ENCODE measurements around the gene OR8D4.

Gene OR8D4

DNA sequence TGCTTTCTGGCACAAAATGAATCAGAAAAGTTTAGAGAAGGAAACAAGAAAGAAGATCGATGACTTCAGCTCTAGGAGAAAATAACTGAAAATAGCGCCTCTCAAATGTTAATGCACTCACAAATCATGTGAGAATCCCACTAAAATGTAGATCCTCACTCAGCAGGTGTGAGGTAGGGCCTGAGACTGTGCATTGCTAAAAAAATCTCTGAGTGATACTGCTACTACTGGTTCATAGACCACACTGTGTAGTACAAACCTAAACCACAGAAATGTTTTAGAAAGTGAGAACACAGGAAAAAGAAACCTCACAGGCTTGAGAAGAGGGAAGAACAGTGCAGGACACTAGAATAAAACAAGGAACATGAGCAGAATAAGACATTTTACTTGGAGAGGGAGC lies 2.0 kb downstream of the OR8D4 start:
- H3K27ac ChIP-seq (ENCODE audit: low read depth, low read length): no peak overlapping the region
- no peaks in the 10 kb centered on the region for H3K4me1 ChIP-seq (ENCODE audit: control insufficient read depth in 1 of 2, insufficient read depth in 2 of 2, low read length in 2 of 2)
- H3K9me3 ChIP-seq (ENCODE audit: control insufficient read depth in 1 of 2, low read length in 2 of 2): no peaks in the 10 kb centered on the region
- no peak overlapping the region for H3K4me3 ChIP-seq (ENCODE audit: low read depth in 1 of 2, low read length in 2 of 2)
- no peaks in the 10 kb centered on the region for H3K36me3 ChIP-seq (ENCODE audit: control insufficient read depth in 1 of 2, insufficient read depth in 2 of 2, low read length in 2 of 2)
- no peaks in the 10 kb centered on the region for H3K27me3 ChIP-seq (ENCODE audit: control insufficient read depth in 1 of 2, insufficient read depth in 2 of 2, low read length in 2 of 2)
- H3K9ac ChIP-seq (ENCODE audit: low read depth in 1 of 2, low read length in 2 of 2): no peak overlapping the region

DNA sequence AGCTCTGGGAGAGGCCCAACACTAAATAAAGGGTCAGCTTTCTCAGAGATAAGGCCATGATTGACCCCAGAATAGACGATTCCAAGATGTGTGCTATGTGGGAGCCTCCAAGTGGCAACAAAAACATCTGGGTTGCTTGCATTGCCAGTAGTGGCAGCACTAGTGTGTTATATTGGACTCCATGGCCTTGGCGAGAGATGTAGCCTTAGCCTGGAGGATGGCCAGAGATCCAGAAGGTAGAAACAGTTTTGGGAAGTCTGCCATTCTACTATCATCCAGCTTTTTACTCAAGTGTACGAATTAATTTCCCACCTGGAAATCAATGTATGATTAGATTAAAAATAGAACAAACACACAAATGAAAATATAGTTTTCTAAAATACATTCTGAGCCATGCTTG lies 3.0 kb downstream of the OR8D4 start:
- H3K4me1 ChIP-seq (ENCODE audit: control insufficient read depth in 1 of 2, insufficient read depth in 2 of 2, low read length in 2 of 2): no peaks in the 10 kb centered on the region
- no peak overlapping the region for H3K4me3 ChIP-seq (ENCODE audit: low read depth in 1 of 2, low read length in 2 of 2)
- H3K9me3 ChIP-seq (ENCODE audit: control insufficient read depth in 1 of 2, low read length in 2 of 2): no peaks in the 10 kb centered on the region
- H3K27ac ChIP-seq (ENCODE audit: low read depth, low read length): no peak overlapping the region
- H3K36me3 ChIP-seq (ENCODE audit: control insufficient read depth in 1 of 2, insufficient read depth in 2 of 2, low read length in 2 of 2): no peaks in the 10 kb centered on the region
- H3K9ac ChIP-seq (ENCODE audit: low read depth in 1 of 2, low read length in 2 of 2): no peak overlapping the region
- H3K27me3 ChIP-seq (ENCODE audit: control insufficient read depth in 1 of 2, insufficient read depth in 2 of 2, low read length in 2 of 2): no peaks in the 10 kb centered on the region

DNA sequence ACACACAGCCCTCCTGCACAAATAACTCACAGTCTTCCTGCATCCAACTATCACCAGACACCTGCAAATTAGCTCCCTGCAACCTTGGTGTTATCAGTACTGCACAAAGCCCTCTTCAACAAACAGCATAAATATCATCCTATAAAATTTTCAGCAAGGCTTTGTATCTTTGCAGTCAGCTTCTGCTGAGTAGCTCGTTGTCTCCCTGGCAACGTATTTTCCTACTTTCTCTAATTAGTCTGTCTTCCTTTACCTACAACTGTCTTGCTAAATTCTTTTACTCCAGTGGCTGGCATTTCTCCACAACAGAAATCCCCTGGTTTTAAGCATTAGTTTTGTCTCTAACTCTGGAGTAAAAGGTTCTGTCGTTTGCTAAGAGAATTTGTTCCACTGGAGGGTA lies 3.9 kb downstream of the OR8D4 start:
- H3K9ac ChIP-seq (ENCODE audit: low read depth in 1 of 2, low read length in 2 of 2): no peak overlapping the region
- H3K4me3 ChIP-seq (ENCODE audit: low read depth in 1 of 2, low read length in 2 of 2): no peak overlapping the region
- no peaks in the 10 kb centered on the region for H3K36me3 ChIP-seq (ENCODE audit: control insufficient read depth in 1 of 2, insufficient read depth in 2 of 2, low read length in 2 of 2)
- no peak overlapping the region for H3K27ac ChIP-seq (ENCODE audit: low read depth, low read length)
- no peaks in the 10 kb centered on the region for H3K27me3 ChIP-seq (ENCODE audit: control insufficient read depth in 1 of 2, insufficient read depth in 2 of 2, low read length in 2 of 2)
- no peaks in the 10 kb centered on the region for H3K4me1 ChIP-seq (ENCODE audit: control insufficient read depth in 1 of 2, insufficient read depth in 2 of 2, low read length in 2 of 2)
- H3K9me3 ChIP-seq (ENCODE audit: control insufficient read depth in 1 of 2, low read length in 2 of 2): no peaks in the 10 kb centered on the region

DNA sequence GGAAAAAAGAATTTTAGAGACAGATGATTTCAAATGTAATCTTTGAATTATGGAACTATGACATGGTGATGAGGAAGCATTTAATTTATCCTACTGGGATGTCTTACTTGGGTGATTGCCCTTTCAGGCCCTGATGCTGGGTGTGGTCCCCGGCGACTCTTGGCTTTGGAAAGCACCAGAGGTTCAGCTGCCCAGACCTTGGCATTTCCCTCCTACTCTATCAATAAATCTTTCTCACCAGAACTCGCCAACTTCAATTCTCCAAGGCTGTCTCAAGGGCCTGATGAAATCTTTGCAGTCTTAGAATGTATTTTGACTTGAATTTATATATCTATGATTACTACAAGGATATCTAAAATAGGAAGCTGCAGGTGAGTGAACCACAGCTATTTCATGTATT lies 19.0 kb downstream of the OR8D4 start:
- no peak overlapping the region for H3K4me3 ChIP-seq (ENCODE audit: low read depth in 1 of 2, low read length in 2 of 2)
- H3K36me3 ChIP-seq (ENCODE audit: control insufficient read depth in 1 of 2, insufficient read depth in 2 of 2, low read length in 2 of 2): no peaks in the 10 kb centered on the region
- no peaks in the 10 kb centered on the region for H3K4me1 ChIP-seq (ENCODE audit: control insufficient read depth in 1 of 2, insufficient read depth in 2 of 2, low read length in 2 of 2)
- H3K9me3 ChIP-seq (ENCODE audit: control insufficient read depth in 1 of 2, low read length in 2 of 2): no peaks in the 10 kb centered on the region
- H3K27me3 ChIP-seq (ENCODE audit: control insufficient read depth in 1 of 2, insufficient read depth in 2 of 2, low read length in 2 of 2): no peaks in the 10 kb centered on the region
- no peak overlapping the region for H3K9ac ChIP-seq (ENCODE audit: low read depth in 1 of 2, low read length in 2 of 2)
- no peak overlapping the region for H3K27ac ChIP-seq (ENCODE audit: low read depth, low read length)

DNA sequence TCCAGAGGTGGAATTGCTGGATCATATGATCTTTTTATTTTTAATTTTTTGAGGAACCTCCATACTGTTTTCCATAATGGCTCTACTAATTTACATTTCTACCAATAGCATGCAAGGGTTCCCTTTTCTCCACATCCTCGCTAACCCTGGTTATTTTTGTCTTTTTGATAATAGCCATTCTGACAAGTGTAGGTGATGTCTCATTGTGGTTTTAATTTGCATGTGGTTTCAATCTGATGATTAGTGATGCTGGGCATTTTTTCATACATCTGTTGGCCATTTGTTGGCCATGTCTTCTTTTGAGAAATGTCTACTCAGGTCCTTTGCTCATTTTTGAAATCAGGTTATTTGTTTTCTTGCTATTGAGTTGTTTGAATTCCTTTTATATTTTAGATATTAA lies 22.1 kb downstream of the OR8D4 start:
- Histone ChIP-seq H3K36me3 (ENCODE audit: control insufficient read depth in 1 of 2, insufficient read depth in 2 of 2, low read length in 2 of 2) (no peaks in the 10 kb centered on the region), H3K27me3 (ENCODE audit: control insufficient read depth in 1 of 2, insufficient read depth in 2 of 2, low read length in 2 of 2) (no peaks in the 10 kb centered on the region), H3K4me1 (ENCODE audit: control insufficient read depth in 1 of 2, insufficient read depth in 2 of 2, low read length in 2 of 2) (no peaks in the 10 kb centered on the region), H3K9ac (ENCODE audit: low read depth in 1 of 2, low read length in 2 of 2) (no peak overlapping the region), H3K9me3 (ENCODE audit: control insufficient read depth in 1 of 2, low read length in 2 of 2) (no peaks in the 10 kb centered on the region), H3K4me3 (ENCODE audit: low read depth in 1 of 2, low read length in 2 of 2) (no peak overlapping the region), H3K27ac (ENCODE audit: low read depth, low read length) (no peak overlapping the region)

DNA sequence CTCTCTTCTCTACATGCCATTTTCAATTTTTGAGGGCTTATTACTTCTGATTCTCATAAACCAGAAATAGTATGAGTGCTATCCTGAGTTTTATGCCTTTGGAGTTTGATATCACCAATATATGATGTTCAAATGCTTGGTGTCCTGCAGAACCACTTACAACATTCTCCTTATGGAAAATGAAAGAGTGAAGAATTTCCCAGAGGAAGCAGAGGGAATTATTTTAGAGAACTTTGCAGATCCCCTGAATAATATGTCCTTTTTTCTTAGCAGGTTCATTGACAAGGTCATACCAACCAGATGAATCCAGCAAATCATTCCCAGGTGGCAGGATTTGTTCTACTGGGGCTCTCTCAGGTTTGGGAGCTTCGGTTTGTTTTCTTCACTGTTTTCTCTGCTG lies 37.4 kb downstream of the OR8D4 start, which contains the start of gene OR4D5:
TSS of gene OR4D5 (plus strand) at position 301 of the 400 bp plus-strand sequence. CDS start at position 301, 0 bp downstream.
- Histone ChIP-seq H3K9ac (ENCODE audit: low read depth in 1 of 2, low read length in 2 of 2) (no peak within 1 kb of the TSS), H3K27ac (ENCODE audit: low read depth, low read length) (no peak within 1 kb of the TSS), H3K4me1 (ENCODE audit: control insufficient read depth in 1 of 2, insufficient read depth in 2 of 2, low read length in 2 of 2) (no peaks in the 10 kb centered on the region), H3K4me3 (ENCODE audit: low read depth in 1 of 2, low read length in 2 of 2) (no peak within 1 kb of the TSS), H3K36me3 (ENCODE audit: control insufficient read depth in 1 of 2, insufficient read depth in 2 of 2, low read length in 2 of 2) (no peaks in the 10 kb centered on the region), H3K27me3 (ENCODE audit: control insufficient read depth in 1 of 2, insufficient read depth in 2 of 2, low read length in 2 of 2) (no peaks in the 10 kb centered on the region), H3K9me3 (ENCODE audit: control insufficient read depth in 1 of 2, low read length in 2 of 2) (no peaks in the 10 kb centered on the region)

DNA sequence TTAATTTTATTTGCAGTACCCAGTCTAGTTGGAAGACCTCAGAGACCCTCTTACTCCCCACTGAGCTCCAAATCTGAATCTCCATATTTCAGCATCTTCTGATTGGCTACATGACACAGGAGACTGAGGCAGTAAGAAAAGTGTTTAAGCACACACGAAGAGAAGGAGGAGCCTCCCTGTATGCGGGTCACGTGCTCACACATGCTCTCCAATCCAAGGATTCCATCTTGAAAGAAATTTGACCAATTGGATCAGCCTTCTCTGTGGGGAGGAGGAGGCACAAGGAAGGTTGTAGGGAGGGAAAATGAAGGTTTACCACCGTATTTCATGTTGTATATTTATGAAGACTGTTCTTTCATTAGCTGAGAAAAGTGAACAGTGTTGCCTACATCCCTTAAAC lies 40.4 kb downstream of the OR8D4 start:
- Histone ChIP-seq H3K4me1 (ENCODE audit: control insufficient read depth in 1 of 2, insufficient read depth in 2 of 2, low read length in 2 of 2) (no peaks in the 10 kb centered on the region), H3K4me3 (ENCODE audit: low read depth in 1 of 2, low read length in 2 of 2) (no peak overlapping the region), H3K9ac (ENCODE audit: low read depth in 1 of 2, low read length in 2 of 2) (no peak overlapping the region), H3K27ac (ENCODE audit: low read depth, low read length) (no peak overlapping the region), H3K36me3 (ENCODE audit: control insufficient read depth in 1 of 2, insufficient read depth in 2 of 2, low read length in 2 of 2) (no peaks in the 10 kb centered on the region), H3K27me3 (ENCODE audit: control insufficient read depth in 1 of 2, insufficient read depth in 2 of 2, low read length in 2 of 2) (no peaks in the 10 kb centered on the region), H3K9me3 (ENCODE audit: control insufficient read depth in 1 of 2, low read length in 2 of 2) (no peaks in the 10 kb centered on the region)

DNA sequence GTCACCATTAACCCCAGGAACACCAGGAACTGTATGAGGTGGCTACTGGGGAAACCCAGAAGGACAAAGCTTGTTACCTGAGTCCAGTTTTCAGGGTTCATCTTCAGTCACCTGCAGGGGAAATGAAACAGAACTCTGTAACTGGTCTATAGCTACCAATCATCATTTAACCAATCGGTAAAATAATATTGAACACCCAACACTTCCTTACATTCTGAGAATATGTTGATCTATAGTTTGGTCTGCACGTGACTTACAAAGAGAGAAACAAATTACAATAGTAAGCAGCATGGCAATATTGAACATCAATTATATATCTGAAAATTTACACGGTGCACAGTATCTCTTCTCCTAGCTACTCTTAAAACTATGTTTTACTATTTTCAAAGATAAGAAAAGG lies 41.8 kb downstream of the OR8D4 start, which contains the start of gene OR6T1:
TSS of gene OR6T1 (minus strand) at position 101 of the 400 bp plus-strand sequence. CDS start at position 101, 0 bp downstream.
- Histone ChIP-seq H3K4me1 (ENCODE audit: control insufficient read depth in 1 of 2, insufficient read depth in 2 of 2, low read length in 2 of 2) (no peaks in the 10 kb centered on the region), H3K9me3 (ENCODE audit: control insufficient read depth in 1 of 2, low read length in 2 of 2) (no peaks in the 10 kb centered on the region), H3K27ac (ENCODE audit: low read depth, low read length) (no peak within 1 kb of the TSS), H3K9ac (ENCODE audit: low read depth in 1 of 2, low read length in 2 of 2) (no peak within 1 kb of the TSS), H3K4me3 (ENCODE audit: low read depth in 1 of 2, low read length in 2 of 2) (no peak within 1 kb of the TSS), H3K27me3 (ENCODE audit: control insufficient read depth in 1 of 2, insufficient read depth in 2 of 2, low read length in 2 of 2) (no peaks in the 10 kb centered on the region), H3K36me3 (ENCODE audit: control insufficient read depth in 1 of 2, insufficient read depth in 2 of 2, low read length in 2 of 2) (no peaks in the 10 kb centered on the region)

DNA sequence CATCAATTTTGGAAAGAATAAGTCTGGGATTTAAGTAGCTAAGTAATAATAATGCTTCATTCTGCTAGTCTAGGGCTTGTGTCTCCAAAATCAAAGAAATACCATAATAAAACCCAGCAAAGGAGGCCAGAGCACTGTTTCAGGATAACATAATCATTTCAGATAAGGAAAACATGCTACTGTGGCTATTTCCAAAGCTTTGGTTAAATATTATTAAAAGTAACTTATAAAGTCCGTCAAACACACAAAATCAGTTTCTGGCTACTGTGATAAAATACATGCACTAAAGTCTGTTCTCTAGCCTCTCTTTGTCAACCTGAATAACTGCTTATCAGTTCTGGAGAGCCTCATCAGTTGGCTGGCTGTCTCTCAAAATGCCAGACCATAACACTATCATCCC lies 43.2 kb downstream of the OR8D4 start:
- no peak overlapping the region for H3K27ac ChIP-seq (ENCODE audit: low read depth, low read length)
- H3K4me1 ChIP-seq (ENCODE audit: control insufficient read depth in 1 of 2, insufficient read depth in 2 of 2, low read length in 2 of 2): no peaks in the 10 kb centered on the region
- no peaks in the 10 kb centered on the region for H3K27me3 ChIP-seq (ENCODE audit: control insufficient read depth in 1 of 2, insufficient read depth in 2 of 2, low read length in 2 of 2)
- no peak overlapping the region for H3K4me3 ChIP-seq (ENCODE audit: low read depth in 1 of 2, low read length in 2 of 2)
- no peaks in the 10 kb centered on the region for H3K9me3 ChIP-seq (ENCODE audit: control insufficient read depth in 1 of 2, low read length in 2 of 2)
- no peaks in the 10 kb centered on the region for H3K36me3 ChIP-seq (ENCODE audit: control insufficient read depth in 1 of 2, insufficient read depth in 2 of 2, low read length in 2 of 2)
- H3K9ac ChIP-seq (ENCODE audit: low read depth in 1 of 2, low read length in 2 of 2): no peak overlapping the region

DNA sequence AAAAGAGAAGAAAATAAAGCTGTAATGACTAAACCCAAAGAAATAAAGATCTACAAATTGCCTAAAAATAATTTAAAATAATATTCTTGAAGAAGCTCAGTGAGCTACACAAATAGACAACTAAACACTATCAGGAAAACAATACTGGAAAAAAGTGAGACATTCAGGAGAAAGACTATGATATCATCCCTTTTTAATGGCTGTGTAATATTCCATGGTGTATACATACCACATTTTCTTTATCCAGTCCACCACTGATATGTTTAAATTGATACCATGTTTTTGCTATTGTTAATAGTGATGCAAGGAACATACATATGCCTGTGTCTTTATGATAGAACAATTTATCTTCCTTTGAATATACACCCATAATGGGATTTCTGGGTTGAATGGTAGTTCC lies 54.8 kb downstream of the OR8D4 start:
- Histone ChIP-seq H3K4me3 (ENCODE audit: low read depth in 1 of 2, low read length in 2 of 2) (no peak overlapping the region), H3K9ac (ENCODE audit: low read depth in 1 of 2, low read length in 2 of 2) (no peak overlapping the region), H3K27me3 (ENCODE audit: control insufficient read depth in 1 of 2, insufficient read depth in 2 of 2, low read length in 2 of 2) (no peaks in the 10 kb centered on the region), H3K9me3 (ENCODE audit: control insufficient read depth in 1 of 2, low read length in 2 of 2) (peaks cover 2 to 6% of the 10 kb centered on the region in 2 donors), H3K36me3 (ENCODE audit: control insufficient read depth in 1 of 2, insufficient read depth in 2 of 2, low read length in 2 of 2) (no peaks in the 10 kb centered on the region), H3K27ac (ENCODE audit: low read depth, low read length) (no peak overlapping the region), H3K4me1 (ENCODE audit: control insufficient read depth in 1 of 2, insufficient read depth in 2 of 2, low read length in 2 of 2) (no peaks in the 10 kb centered on the region)

Data from duodenal mucosa (tissue), 2 donors.